Endodermal cell (in vitro differentiated cells): ENCODE results near the gene C1orf116. TPM values are rescaled to one million over a fixed set of nuclear protein-coding genes. Genes with fewer than 3 reads are reported as not detected.

Source experiments
- DNase-seq: peaks from one replicate; pipeline ENCODE4 v3.0.0-alpha.2; 2017
- H3K27ac ChIP-seq: 2 replicates; pipeline ENCODE4 v1.5.1; 2013; ENCODE audit warnings: mild to moderate bottlenecking, low read depth, low read length, moderate library complexity
- H3K27me3 ChIP-seq: 2 replicates; pipeline ENCODE4 v1.6.1; 2013; ENCODE audit warnings: mild to moderate bottlenecking, low read length, moderate library complexity; ENCODE audit not compliant: insufficient read depth, control insufficient read depth, poor library complexity, severe bottlenecking
- H3K36me3 ChIP-seq: 2 replicates; pipeline ENCODE4 v1.7.0; 2013; ENCODE audit warnings: mild to moderate bottlenecking, low read length, moderate library complexity; ENCODE audit not compliant: control insufficient read depth, insufficient read depth
- H3K4me1 ChIP-seq: one replicate; pipeline ENCODE4 v1.7.0; 2013; ENCODE audit warnings: low read length; ENCODE audit not compliant: control insufficient read depth, insufficient read depth
- H3K4me3 ChIP-seq: 2 replicates; pipeline ENCODE4 v1.5.1; 2013; ENCODE audit warnings: mild to moderate bottlenecking, low read length, moderate library complexity
- H3K9ac ChIP-seq: 2 replicates; pipeline ENCODE4 v1.6.1; 2013; ENCODE audit warnings: mild to moderate bottlenecking, low read length, moderate library complexity; ENCODE audit not compliant: poor library complexity, severe bottlenecking; ENCODE audit errors: extremely low read depth
- H3K9me3 ChIP-seq: 2 replicates; pipeline ENCODE4 v1.6.1; 2013; ENCODE audit warnings: mild to moderate bottlenecking, low read length, moderate library complexity; ENCODE audit not compliant: control insufficient read depth
- H3K27ac Mint-ChIP-seq: 2 replicates; pipeline ENCODE4 v1.8.0; 2020; ENCODE audit warnings: mixed read lengths
- H3K27me3 Mint-ChIP-seq: 2 replicates; pipeline ENCODE4 v1.8.0; 2021; ENCODE audit warnings: mild to moderate bottlenecking, mixed read lengths; ENCODE audit not compliant: insufficient read depth
- H3K36me3 Mint-ChIP-seq: 2 replicates; pipeline ENCODE4 v1.8.0; 2020; ENCODE audit warnings: low read depth, mixed read lengths
- H3K4me1 Mint-ChIP-seq: 2 replicates; pipeline ENCODE4 v1.8.0; 2020; ENCODE audit warnings: mixed read lengths
- H3K4me3 Mint-ChIP-seq: 2 replicates; pipeline ENCODE4 v1.8.0; 2020; ENCODE audit warnings: mild to moderate bottlenecking, moderate library complexity, mixed read lengths
- H3K9me3 Mint-ChIP-seq: 2 replicates; pipeline ENCODE4 v1.8.0; 2020; ENCODE audit warnings: mild to moderate bottlenecking, mixed read lengths
- CTCF ChIP-seq: fragments of 200-600 bp; sonication (generic); conservative IDR thresholded peaks from 2 replicates; pipeline ENCODE4 v1.5.0; 2021; ENCODE audit warnings: antibody characterized with exemption, mild to moderate bottlenecking
- WGBS, 2 experiments: methylation state at CpG; one replicate each; pipeline versions ENCODE4 v1.1.5 to v1.1.7; 2013; ENCODE audit warnings: missing lambda C conversion rate in 2 of 2, mixed read lengths in 1 of 2; ENCODE audit not compliant: insufficient coverage in 1 of 2, insufficient read length in 1 of 2; 5-methylcytosine and 5-hydroxymethylcytosine counted together
- total RNA-seq, 2 donors: library from RNA; stranded (reverse); fragmentation: NEBNext Ultra II Directional in 1 of 2; extraction: Animal tissue kit (Norgen Biotek cat#: 25700) in 1 of 2; gene quantifications; 2 replicates in 1 of 2; 3 replicates in 1 of 2; pipeline ENCODE4 v1.2.1, GENCODE V29; 2021

Gene C1orf116
- total RNA-seq, 2 donors from 2014 or later: 0.55 to 0.60 TPM

- H3K36me3 ChIP-seq: no peaks in the 10 kb centered on the region
- 80 to 93% methylated on average over 1 to 3 of the region's 3 CpGs for WGBS, 2 experiments
- no peak overlapping the region for H3K4me3 Mint-ChIP-seq
- no peaks in the 10 kb centered on the region for H3K9me3 ChIP-seq
- peaks cover 30% of the 10 kb centered on the region for H3K27me3 ChIP-seq
- no peaks in the 10 kb centered on the region for H3K9me3 Mint-ChIP-seq
- H3K27ac ChIP-seq: no peak overlapping the region
- no peak for DNase-seq
- H3K27me3 Mint-ChIP-seq: peaks cover 50% of the 10 kb centered on the region
- H3K36me3 Mint-ChIP-seq: no peaks in the 10 kb centered on the region
- no peak overlapping the region for H3K27ac Mint-ChIP-seq
- no peaks in the 10 kb centered on the region for H3K4me1 ChIP-seq
- no peaks in the 10 kb centered on the region for H3K4me1 Mint-ChIP-seq
- TF ChIP-seq CTCF: no peak
- H3K9ac ChIP-seq: no peak overlapping the region
- no peak overlapping the region for H3K4me3 ChIP-seq
Measured at GRCh38 chr1:207014728-207015127, 17.8 kb downstream of the C1orf116 start.

- Mint-ChIP-seq H3K4me3 (no peak overlapping the region), H3K9me3 (no peaks in the 10 kb centered on the region), H3K27me3 (peaks cover 40% of the 10 kb centered on the region), H3K27ac (no peak overlapping the region), H3K36me3 (no peaks in the 10 kb centered on the region), H3K4me1 (no peaks in the 10 kb centered on the region)
- H3K36me3 ChIP-seq: no peaks in the 10 kb centered on the region
- peaks cover 18% of the 10 kb centered on the region for H3K27me3 ChIP-seq
- TF ChIP-seq CTCF: no peak
- no peak overlapping the region for H3K27ac ChIP-seq
- no peak overlapping the region for H3K4me3 ChIP-seq
- DNase-seq: no peak
- H3K4me1 ChIP-seq: no peaks in the 10 kb centered on the region
- WGBS, 2 experiments: 67 to 80% methylated on average over 4 to 6 of the region's 6 CpGs
- H3K9me3 ChIP-seq: no peaks in the 10 kb centered on the region
- H3K9ac ChIP-seq: no peak overlapping the region
Measured at GRCh38 chr1:207013321-207014085, 19.1 kb downstream of the C1orf116 start.

GRCh38 chr1:207010726-207011125, 21.8 kb downstream of the C1orf116 start:
- H3K36me3 Mint-ChIP-seq: no peaks in the 10 kb centered on the region
- no peak overlapping the region for H3K27ac Mint-ChIP-seq
- Histone ChIP-seq H3K4me1 (no peaks in the 10 kb centered on the region), H3K27me3 (peaks cover 12% of the 10 kb centered on the region), H3K9ac (no peak overlapping the region), H3K9me3 (no peaks in the 10 kb centered on the region), H3K36me3 (no peaks in the 10 kb centered on the region), H3K4me3 (no peak overlapping the region), H3K27ac (no peak overlapping the region)
- no peaks in the 10 kb centered on the region for H3K4me1 Mint-ChIP-seq
- no peak overlapping the region for H3K4me3 Mint-ChIP-seq
- no peak for DNase-seq
- 100% methylated on average over 2 of the region's 2 CpGs for WGBS, 2 experiments
- no peaks in the 10 kb centered on the region for H3K9me3 Mint-ChIP-seq
- peaks cover 35% of the 10 kb centered on the region for H3K27me3 Mint-ChIP-seq
- no peak for TF ChIP-seq CTCF
